T-cell (primary cell): ENCODE results near the gene CHERP. TPM values are rescaled to one million over a fixed set of nuclear protein-coding genes. Genes with fewer than 3 reads are reported as not detected.

Experiments
- ATAC-seq, 4 experiments: fragments of 200-7000 bp in 3 of 4; fragments of 150-1000 bp in 1 of 4; cut with Tn5 transposase; replicated peaks in 1 of 4; 1 replicate in 3 of 4; 2 replicates in 1 of 4; pipeline ENCODE4 v1.10.0; 2021; ENCODE audit warnings: moderate library complexity in 3 of 4, mild to moderate bottlenecking in 2 of 4, moderate number of reproducible peaks in 1 of 4
- CTCF ChIA-PET, 2 donors: fragments of 300-600 bp; sonication (Branson Sonifier 250); formaldehyde crosslinking; loops; one replicate each; lab custom pipeline; 2022; ENCODE audit warnings: antibody characterized with exemption in 2 of 2; lab: Charles Lee
- POLR2A ChIA-PET, 2 donors: fragments of 300-600 bp; sonication (Branson Sonifier 250); formaldehyde crosslinking; loops; one replicate each; lab custom pipeline; 2022; ENCODE audit warnings: antibody characterized with exemption in 2 of 2; lab: Charles Lee
- DNase-seq, 35 experiments: peaks; one replicate each; pipeline versions ENCODE4 v3.0.0 to v3.0.0-alpha.2; 2013 to 2023
- H3K27ac ChIP-seq: one replicate; pipeline ENCODE4 v1.5.1; 2013; ENCODE audit warnings: low read length
- H3K27me3 ChIP-seq, 2 experiments: replicated peaks in 1 of 2; 1 replicate in 1 of 2; 2 replicates in 1 of 2; pipeline versions ENCODE4 v1.6.1 to v1.7.0; 2013; ENCODE audit warnings: low read length in 1 of 2, mixed read lengths in 1 of 2; ENCODE audit not compliant: control insufficient read depth in 2 of 2, insufficient read depth in 2 of 2; ENCODE audit errors: extremely low read depth in 1 of 2
- H3K36me3 ChIP-seq, 2 donors: 1 replicate in 1 of 2; 2 replicates in 1 of 2; pipeline versions ENCODE4 v1.6.1 to v1.7.0; 2013; ENCODE audit warnings: low read length in 1 of 2; ENCODE audit not compliant: control insufficient read depth in 2 of 2, insufficient read depth in 1 of 2; ENCODE audit errors: extremely low read depth in 1 of 2
- H3K4me1 ChIP-seq, 2 experiments: 1 replicate in 1 of 2; 2 replicates in 1 of 2; pipeline versions ENCODE4 v1.6.1 to v1.7.0; 2013; ENCODE audit warnings: low read length in 2 of 2, mixed read lengths in 1 of 2; ENCODE audit not compliant: insufficient read depth in 2 of 2, control insufficient read depth in 1 of 2; ENCODE audit errors: extremely low read depth in 1 of 2
- H3K4me3 ChIP-seq, 2 donors: 1 replicate in 1 of 2; 2 replicates in 1 of 2; pipeline versions ENCODE4 v1.5.1 to v1.7.0; 2013; ENCODE audit warnings: mild to moderate bottlenecking in 2 of 2, low read length in 1 of 2, moderate library complexity in 1 of 2; ENCODE audit not compliant: control insufficient read depth in 1 of 2; ENCODE audit errors: extremely low read depth in 1 of 2
- H3K9me3 ChIP-seq: 2 replicates; pipeline ENCODE4 v1.7.0; 2013
- H3K27ac Mint-ChIP-seq, 2 donors: one replicate each; pipeline ENCODE4 v1.8.0; 2020 to 2021; ENCODE audit warnings: mild to moderate bottlenecking in 2 of 2, mixed read lengths in 2 of 2
- H3K27me3 Mint-ChIP-seq, 2 donors: one replicate each; pipeline ENCODE4 v1.8.0; 2021 to 2022; ENCODE audit warnings: mixed read lengths in 2 of 2
- H3K36me3 Mint-ChIP-seq: one replicate; pipeline ENCODE4 v1.8.0; 2021; ENCODE audit warnings: mixed read lengths
- H3K4me1 Mint-ChIP-seq, 3 donors: one replicate each; pipeline ENCODE4 v1.8.0; 2020 to 2022; ENCODE audit warnings: mixed read lengths in 3 of 3, mild to moderate bottlenecking in 1 of 3
- H3K4me3 Mint-ChIP-seq, 3 donors: one replicate each; pipeline ENCODE4 v1.8.0; 2020 to 2022; ENCODE audit warnings: mild to moderate bottlenecking in 3 of 3, mixed read lengths in 3 of 3, moderate library complexity in 3 of 3
- H3K9me3 Mint-ChIP-seq, 3 donors: one replicate each; pipeline ENCODE4 v1.8.0; 2020 to 2022; ENCODE audit warnings: mixed read lengths in 3 of 3
- WGBS: methylation state at CpG from one replicate; pipeline ENCODE4 v1.1.5; 2013; ENCODE audit warnings: missing lambda C conversion rate; ENCODE audit not compliant: insufficient coverage; 5-methylcytosine and 5-hydroxymethylcytosine counted together
- total RNA-seq, 35 experiments: library from RNA in 6 of 35; stranded (reverse) in 6 of 35; fragments of 120-200 nt in 1 of 35; gene quantifications; one replicate each; pipeline versions ENCODE4 v1.2.1 to v1.2.4 and lab custom pipeline; 2013 to 2026

The CHERP gene
- total RNA-seq, 5 donors from 2014 or later (not counting 1 experiment from before 2014, with no cell fraction given), result 52.6 to 76.7 (median 70.3) TPM

GRCh38 chr19:16519230-16519687 lies 23.0 kb downstream of the CHERP start:
- Mint-ChIP-seq H3K27ac (no peak overlapping the region), H3K9me3 (no peaks in the 10 kb centered on the region), H3K4me3 (no peak overlapping the region), H3K27me3 (no peaks in the 10 kb centered on the region), H3K36me3 (peaks cover 46% of the 10 kb centered on the region), H3K4me1 (peaks cover 0 to 5% (median 4%) of the 10 kb centered on the region in 3 donors)
- Histone ChIP-seq H3K36me3 (peaks cover 23 to 63% of the 10 kb centered on the region in 2 donors), H3K27ac (no peak overlapping the region), H3K9me3 (no peaks in the 10 kb centered on the region), H3K27me3 (no peaks in the 10 kb centered on the region), H3K4me3 (no peak overlapping the region), H3K4me1 (peaks cover 0 to 12% of the 10 kb centered on the region in 2 experiments)
- ATAC-seq (no peak), DNase-seq (no peak)
- CTCF ChIA-PET, result no interaction called here
- POLR2A ChIA-PET, result no interaction called here
- WGBS, result 97% methylated on average over 12 of the region's 24 CpGs

GRCh38 chr19:16518483-16519229 lies 23.6 kb downstream of the CHERP start:
- Histone ChIP-seq H3K27ac (no peak overlapping the region), H3K4me3 (no peak overlapping the region), H3K9me3 (no peaks in the 10 kb centered on the region), H3K27me3 (no peaks in the 10 kb centered on the region), H3K4me1 (peaks cover 0 to 12% of the 10 kb centered on the region in 2 experiments), H3K36me3 (peaks cover 23 to 57% of the 10 kb centered on the region in 2 donors)
- 98% methylated on average over 27 of the region's 33 CpGs for WGBS
- POLR2A ChIA-PET, result no interaction called here
- CTCF ChIA-PET, result no interaction called here
- ATAC-seq (peak in 1 of 4 experiments; percentile 10), DNase-seq (no peak)
- H3K27me3 Mint-ChIP-seq, result no peaks in the 10 kb centered on the region
- peaks cover 0 to 5% (median 4%) of the 10 kb centered on the region in 3 donors for H3K4me1 Mint-ChIP-seq
- H3K4me3 Mint-ChIP-seq, result no peak overlapping the region
- no peaks in the 10 kb centered on the region for H3K9me3 Mint-ChIP-seq
- H3K36me3 Mint-ChIP-seq, result peaks cover 40% of the 10 kb centered on the region
- H3K27ac Mint-ChIP-seq, result no peak overlapping the region

- H3K36me3 ChIP-seq, result peaks cover 21 to 51% of the 10 kb centered on the region in 2 donors
- H3K27ac ChIP-seq, result no peak overlapping the region
- ATAC-seq, result no peak
- H3K27me3 Mint-ChIP-seq, result no peaks in the 10 kb centered on the region
- no peaks in the 10 kb centered on the region for H3K9me3 ChIP-seq
- WGBS, result 91% methylated on average over 11 of the region's 14 CpGs
- H3K27ac Mint-ChIP-seq, result no peak overlapping the region
- H3K27me3 ChIP-seq, result no peaks in the 10 kb centered on the region
- no peaks in the 10 kb centered on the region for H3K9me3 Mint-ChIP-seq
- POLR2A ChIA-PET, result no interaction called here
- peaks cover 0 to 5% (median 4%) of the 10 kb centered on the region in 3 donors for H3K4me1 Mint-ChIP-seq
- CTCF ChIA-PET, result no interaction called here
- peaks cover 0 to 12% of the 10 kb centered on the region in 2 experiments for H3K4me1 ChIP-seq
- no peak overlapping the region for H3K4me3 ChIP-seq
- no peak overlapping the region for H3K4me3 Mint-ChIP-seq
- DNase-seq, result no peak
- peaks cover 38% of the 10 kb centered on the region for H3K36me3 Mint-ChIP-seq
Measured at GRCh38 chr19:16518061-16518460, 24.2 kb downstream of the CHERP start.

- Histone ChIP-seq H3K4me1 (peaks cover 0 to 12% of the 10 kb centered on the region in 2 experiments), H3K36me3 (peaks cover 19 to 44% of the 10 kb centered on the region in 2 donors), H3K9me3 (no peaks in the 10 kb centered on the region), H3K27me3 (no peaks in the 10 kb centered on the region), H3K27ac (no peak overlapping the region), H3K4me3 (no peak overlapping the region)
- DNase-seq, result no peak
- Mint-ChIP-seq H3K27me3 (no peaks in the 10 kb centered on the region), H3K4me1 (peaks cover 0 to 5% (median 4%) of the 10 kb centered on the region in 3 donors), H3K27ac (peak overlapping the region in 1 of 2 donors; percentile 44), H3K4me3 (no peak overlapping the region), H3K9me3 (no peaks in the 10 kb centered on the region), H3K36me3 (peaks cover 35% of the 10 kb centered on the region)
- ChIA-PET CTCF (interaction anchor here in 1 of 2 donors (0.7 kb wide), 1 partner anchor 10 kb away, joined by 3 read pairs; no protein-coding TSS in a partner anchor), POLR2A (no interaction called here)
- ATAC-seq, result peak in 3 of 4 experiments; percentile 14 to 28 (median 23)
- WGBS, result 23% methylated on average over 4 of the region's 14 CpGs
Measured at GRCh38 chr19:16516923-16517610, 25.2 kb downstream of the CHERP start.

GRCh38 chr19:16516381-16516780 lies 25.9 kb downstream of the CHERP start:
- no peak overlapping the region for H3K27ac Mint-ChIP-seq
- H3K9me3 ChIP-seq, result no peaks in the 10 kb centered on the region
- no peaks in the 10 kb centered on the region for H3K9me3 Mint-ChIP-seq
- no peak overlapping the region for H3K4me3 ChIP-seq
- H3K36me3 ChIP-seq, result peaks cover 19 to 39% of the 10 kb centered on the region in 2 donors
- H3K4me1 Mint-ChIP-seq, result peaks cover 0 to 5% (median 4%) of the 10 kb centered on the region in 3 donors
- ChIA-PET CTCF (interaction anchor here in 1 of 2 donors (0.7 kb wide), 1 partner anchor 10 kb away, joined by 3 read pairs; no protein-coding TSS in a partner anchor), POLR2A (no interaction called here)
- no peaks in the 10 kb centered on the region for H3K27me3 ChIP-seq
- DNase-seq (no peak), ATAC-seq (no peak)
- no peaks in the 10 kb centered on the region for H3K27me3 Mint-ChIP-seq
- H3K4me1 ChIP-seq, result peaks cover 0 to 12% of the 10 kb centered on the region in 2 experiments
- H3K36me3 Mint-ChIP-seq, result peaks cover 37% of the 10 kb centered on the region
- H3K27ac ChIP-seq, result no peak overlapping the region
- WGBS, result 91% methylated on average over 9 of the region's 15 CpGs
- H3K4me3 Mint-ChIP-seq, result no peak overlapping the region

GRCh38 chr19:16514383-16515019 lies 27.7 kb downstream of the CHERP start:
- H3K4me1 Mint-ChIP-seq, result peaks cover 0 to 5% (median 4%) of the 10 kb centered on the region in 3 donors
- ChIA-PET POLR2A (no interaction called here), CTCF (no interaction called here)
- DNase-seq, result no peak
- no peak for ATAC-seq
- H3K36me3 Mint-ChIP-seq, result peaks cover 27% of the 10 kb centered on the region
- H3K27ac ChIP-seq, result no peak overlapping the region
- H3K4me1 ChIP-seq, result peaks cover 0 to 12% of the 10 kb centered on the region in 2 experiments
- H3K4me3 Mint-ChIP-seq, result no peak overlapping the region
- H3K27ac Mint-ChIP-seq, result no peak overlapping the region
- H3K4me3 ChIP-seq, result no peak overlapping the region
- H3K36me3 ChIP-seq, result peaks cover 19 to 24% of the 10 kb centered on the region in 2 donors
- WGBS, result 96% methylated on average over 17 of the region's 24 CpGs
- no peaks in the 10 kb centered on the region for H3K9me3 Mint-ChIP-seq
- H3K27me3 Mint-ChIP-seq, result no peaks in the 10 kb centered on the region
- no peaks in the 10 kb centered on the region for H3K9me3 ChIP-seq
- no peaks in the 10 kb centered on the region for H3K27me3 ChIP-seq
